IMR-90 (cell line): ENCODE measurements around the gene FOXN3. TPM values are rescaled to one million over a fixed set of nuclear protein-coding genes. Genes with fewer than 3 reads are reported as not detected.

Experiments used
- ATAC-seq: fragments of 200-7000 bp; cut with Tn5 transposase; 2 replicates; pipeline ENCODE4 v1.9.1; 2020; ENCODE audit warnings: low read depth, mild to moderate bottlenecking, moderate library complexity
- BruUV-seq: library from RNA; stranded (reverse); fragments of 400-500 nt; replicated peaks from 2 replicates; lab custom pipeline; 2021; lab: Mats Ljungman, UMichigan
- CTCF ChIA-PET: fragments of 300-600 bp; formaldehyde crosslinking; extraction: SDS; loops from one replicate; lab custom pipeline; 2021; ENCODE audit warnings: antibody characterized with exemption; lab: Yijun Ruan, JAX
- POLR2A ChIA-PET: fragments of 300-600 bp; sonication (Branson Sonifier 250); formaldehyde crosslinking; loops from one replicate; lab custom pipeline; 2022; ENCODE audit warnings: antibody characterized with exemption; ENCODE audit not compliant: unreplicated experiment; lab: Charles Lee
- DNase-seq: peaks from one replicate; pipeline ENCODE4 v3.0.0; 2013
- H2AFZ ChIP-seq: replicated peaks from 2 replicates; pipeline ENCODE3; 2013; ENCODE audit warnings: low read length, mild to moderate bottlenecking; ENCODE audit not compliant: poor library complexity
- H2AK5ac ChIP-seq: 2 replicates; pipeline ENCODE4 v1.6.1; 2013; ENCODE audit warnings: low read depth, low read length, inconsistent platforms
- H2AK9ac ChIP-seq: replicated peaks from 2 replicates; pipeline ENCODE3; 2013; ENCODE audit warnings: mild to moderate bottlenecking, low read depth, low read length, moderate library complexity; ENCODE audit not compliant: poor library complexity
- H2BK120ac ChIP-seq: 2 replicates; pipeline ENCODE4 v1.6.1; 2013; ENCODE audit warnings: low read depth, low read length, inconsistent platforms
- H2BK15ac ChIP-seq: 3 replicates; pipeline ENCODE4 v1.6.1; 2013; ENCODE audit warnings: low read depth, low read length, inconsistent platforms
- H2BK20ac ChIP-seq: 2 replicates; pipeline ENCODE4 v1.6.1; 2013; ENCODE audit warnings: low read depth, mild to moderate bottlenecking, inconsistent platforms, low read length, moderate library complexity
- H2BK5ac ChIP-seq: 2 replicates; pipeline ENCODE4 v1.6.1; 2013; ENCODE audit warnings: mild to moderate bottlenecking, low read depth, low read length, inconsistent platforms; ENCODE audit not compliant: poor library complexity, severe bottlenecking
- H3K14ac ChIP-seq: replicated peaks from 2 replicates; pipeline ENCODE4 v1.6.1; 2013; ENCODE audit warnings: low read depth, low read length, inconsistent platforms
- H3K18ac ChIP-seq: 2 replicates; pipeline ENCODE4 v1.6.1; 2013; ENCODE audit warnings: low read depth, low read length, control low read depth
- H3K23ac ChIP-seq: 2 replicates; pipeline ENCODE4 v1.6.1; 2013; ENCODE audit warnings: low read depth, low read length, inconsistent platforms
- H3K27ac ChIP-seq: 2 replicates; pipeline ENCODE4 v1.5.1; 2013; ENCODE audit warnings: mild to moderate bottlenecking, control low read depth, low read length; ENCODE audit not compliant: insufficient read depth
- H3K27me3 ChIP-seq: 2 replicates; pipeline ENCODE4 v1.6.1; 2013; ENCODE audit warnings: low read length; ENCODE audit not compliant: control insufficient read depth, insufficient read depth
- H3K36me3 ChIP-seq: 2 replicates; pipeline ENCODE4 v1.6.1; 2013; ENCODE audit warnings: low read length, mixed read lengths; ENCODE audit not compliant: control insufficient read depth, insufficient read depth
- H3K4ac ChIP-seq: 2 replicates; pipeline ENCODE4 v1.6.1; 2013; ENCODE audit warnings: low read depth, low read length, inconsistent platforms
- H3K4me1 ChIP-seq: 2 replicates; pipeline ENCODE4 v1.6.1; 2013; ENCODE audit warnings: low read length, mixed read lengths; ENCODE audit not compliant: control insufficient read depth, insufficient read depth
- H3K4me2 ChIP-seq: 2 replicates; pipeline ENCODE4 v1.6.1; 2013; ENCODE audit warnings: low read depth, mild to moderate bottlenecking, control low read depth, low read length, moderate library complexity
- H3K4me3 ChIP-seq: 2 replicates; pipeline ENCODE4 v1.5.1; 2013; ENCODE audit warnings: low read depth, mild to moderate bottlenecking, control low read depth, low read length, moderate library complexity; ENCODE audit not compliant: insufficient read depth
- H3K56ac ChIP-seq: 2 replicates; pipeline ENCODE4 v1.6.1; 2013; ENCODE audit warnings: low read length, inconsistent platforms; ENCODE audit not compliant: insufficient read depth; ENCODE audit errors: extremely low read depth
- H3K79me1 ChIP-seq, 2 experiments: 2 replicates each; pipeline ENCODE4 v1.6.1; 2013; ENCODE audit warnings: low read length in 2 of 2, inconsistent platforms in 1 of 2, low read depth in 1 of 2
- H3K9ac ChIP-seq: 2 replicates; pipeline ENCODE4 v1.6.1; 2013; ENCODE audit warnings: low read depth, low read length, control low read depth
- H3K9me1 ChIP-seq: 2 replicates; pipeline ENCODE4 v1.6.1; 2013; ENCODE audit warnings: low read length, inconsistent platforms; ENCODE audit not compliant: insufficient read depth
- H3K9me3 ChIP-seq: 2 replicates; pipeline ENCODE4 v1.6.1; 2013; ENCODE audit warnings: low read length; ENCODE audit not compliant: control insufficient read depth, insufficient read depth
- H4K20me1 ChIP-seq: 2 replicates; pipeline ENCODE4 v1.6.1; 2013; ENCODE audit warnings: low read length, inconsistent platforms; ENCODE audit not compliant: insufficient read depth
- H4K5ac ChIP-seq: 2 replicates; pipeline ENCODE4 v1.6.1; 2013; ENCODE audit warnings: mild to moderate bottlenecking, low read depth, low read length, control low read depth
- H4K8ac ChIP-seq, 2 experiments: 2 replicates each; pipeline ENCODE4 v1.6.1; 2013; ENCODE audit warnings: low read depth in 2 of 2, low read length in 2 of 2, control low read depth in 1 of 2, inconsistent platforms in 1 of 2
- H4K91ac ChIP-seq: 2 replicates; pipeline ENCODE4 v1.6.1; 2013; ENCODE audit warnings: low read depth, low read length, inconsistent platforms; ENCODE audit not compliant: insufficient read depth
- BHLHE40 ChIP-seq: fragments of 150-350 bp; IDR thresholded peaks from 2 replicates; pipeline ENCODE4 v1.6.1; 2016; ENCODE audit warnings: mild to moderate bottlenecking, low read depth, low read length
- ELK1 ChIP-seq: fragments of 150-350 bp; IDR thresholded peaks from 2 replicates; pipeline ENCODE4 v1.6.1; 2016; ENCODE audit warnings: low read depth, mild to moderate bottlenecking, low read length, moderate library complexity, borderline replicate concordance
- MAFK ChIP-seq: IDR thresholded peaks from 2 replicates; pipeline ENCODE4 v1.6.1; 2012; ENCODE audit warnings: low read depth, low read length, improper control_type of control experiment
- MXI1 ChIP-seq: IDR thresholded peaks from 2 replicates; pipeline ENCODE4 v1.6.1; 2012; ENCODE audit warnings: low read depth, mild to moderate bottlenecking, low read length, moderate library complexity, borderline replicate concordance
- SMC3 ChIP-seq: fragments of 150-350 bp; IDR thresholded peaks from 2 replicates; pipeline ENCODE4 v1.6.1; 2016; ENCODE audit warnings: low read depth, mild to moderate bottlenecking, antibody characterized with exemption, low read length, moderate library complexity
- USF2 ChIP-seq: fragments of 150-350 bp; IDR thresholded peaks from 2 replicates; pipeline ENCODE4 v1.6.1; 2017; ENCODE audit warnings: mild to moderate bottlenecking, antibody characterized with exemption, low read length, low read depth
- WGBS, 2 experiments: methylation state at CpG; one replicate each; pipeline versions ENCODE4 v1.1.5 to v1.1.7; 2013; ENCODE audit warnings: missing lambda C conversion rate in 2 of 2; ENCODE audit not compliant: insufficient read length in 1 of 2; ENCODE audit errors: extremely low coverage in 2 of 2; 5-methylcytosine and 5-hydroxymethylcytosine counted together
- dilution Hi-C: fragments of 300-500 bp; cut with HindIII; formaldehyde crosslinking; loops from one replicate; pipeline ENCODE4 v1.14.3; 2018; ENCODE audit warnings: low sequenced_read_pairs; ENCODE audit not compliant: unreplicated experiment
- in situ Hi-C: fragments of 300-500 bp; cut with MboI; formaldehyde crosslinking; loops from 3 replicates; pipeline ENCODE4 v1.14.3; 2019; ENCODE audit warnings: low sequenced_read_pairs, inconsistent platforms, mixed read lengths
- intact Hi-C: fragments of 100-400 bp; cut with micrococcal nuclease; formaldehyde crosslinking; loops from 2 replicates; pipeline ENCODE4 v1.10.0; 2022
- polyA plus RNA-seq, 3 experiments: library from polyadenylated mRNA; depleted of rRNA; stranded (reverse); fragments of >200 nt; gene quantifications; 2 replicates each; pipeline ENCODE4 v1.2.3, GENCODE V29; 2012; ENCODE audit warnings: low replicate concordance in 1 of 3
- total RNA-seq: library from RNA; depleted of rRNA; stranded (reverse); fragments of >200 nt; gene quantifications from 2 replicates; pipeline ENCODE4 v1.2.3, GENCODE V29; 2012

Gene FOXN3
- total and polyA plus RNA-seq, 2 of the 4 experiments (the other 2 are of a cell fraction) = 22.6 to 33.7 TPM

- Histone ChIP-seq H2BK15ac (peak overlapping the region; percentile 80; the same call in 1 of the 3 replicates), H2BK20ac (no peak overlapping the region), H2AK9ac (no peak overlapping the region), H4K20me1 (no peaks in the 10 kb centered on the region), H4K5ac (no peak overlapping the region; the same call in 1 of the 2 replicates), H3K18ac (no peak overlapping the region; the same call in 1 of the 2 replicates), H3K36me3 (no peaks in the 10 kb centered on the region), H3K14ac (peak overlapping the region; percentile 24), H3K27me3 (no peaks in the 10 kb centered on the region), H3K27ac (no peak overlapping the region), H3K4me1 (peaks cover 17% of the 10 kb centered on the region), H3K79me1 (peaks cover 24 to 29% of the 10 kb centered on the region in 2 experiments; a peak in 3 of 4 replicates), H3K9me1 (peaks cover 14% of the 10 kb centered on the region), H3K23ac (0 out of 2 replicates have a peak overlapping the region, but pooled peaks have one; percentile 31), H3K56ac (no peak overlapping the region), H2AK5ac (peak overlapping the region; percentile 78; the same call in 1 of the 2 replicates), H2BK5ac (no peak overlapping the region), H2BK120ac (no peak overlapping the region; the same call in 1 of the 2 replicates), H3K9ac (no peak overlapping the region), H4K8ac (peak overlapping the region in 1 of 2 experiments; percentile 30; a peak in 1 of 4 replicates), H3K4me3 (no peak overlapping the region), H4K91ac (no peak overlapping the region), H3K4me2 (no peak overlapping the region), H3K4ac (peak overlapping the region; percentile 41), H2AFZ (no peak overlapping the region), H3K9me3 (no peaks in the 10 kb centered on the region)
- BruUV-seq = no TSS peak
- WGBS, 2 experiments = no CpG with 5 or more reads among the region's 4 CpGs
- dilution Hi-C loops = no loop called here
- intact Hi-C loops = no loop called here
- DNase-seq = peak; percentile 33
- ATAC-seq = no peak
- TF ChIP-seq USF2 (no peak), BHLHE40 (no peak), MAFK (no peak), ELK1 (no peak), MXI1 (no peak), SMC3 (no peak)
- POLR2A ChIA-PET = no interaction called here
- in situ Hi-C loops = no loop called here
- CTCF ChIA-PET = interaction anchor here (0.6 kb wide), 1 partner anchor 232 kb away, joined by 6 read pairs; no protein-coding TSS in a partner anchor
Observed at GRCh38 chr14:89445273-89445973, 28.4 kb upstream of the FOXN3 start.
